ENCODE measurements around the gene SIGMAR1. TPM values are rescaled to one million over a fixed set of nuclear protein-coding genes. Genes with fewer than 3 reads are reported as not detected.

SIGMAR1 gene
- total and polyA plus RNA-seq, 2 of the 8 experiments (the other 6 are each of a cell fraction or from before 2014, with no cell fraction given) = 84.2 to 134 TPM

DNA sequence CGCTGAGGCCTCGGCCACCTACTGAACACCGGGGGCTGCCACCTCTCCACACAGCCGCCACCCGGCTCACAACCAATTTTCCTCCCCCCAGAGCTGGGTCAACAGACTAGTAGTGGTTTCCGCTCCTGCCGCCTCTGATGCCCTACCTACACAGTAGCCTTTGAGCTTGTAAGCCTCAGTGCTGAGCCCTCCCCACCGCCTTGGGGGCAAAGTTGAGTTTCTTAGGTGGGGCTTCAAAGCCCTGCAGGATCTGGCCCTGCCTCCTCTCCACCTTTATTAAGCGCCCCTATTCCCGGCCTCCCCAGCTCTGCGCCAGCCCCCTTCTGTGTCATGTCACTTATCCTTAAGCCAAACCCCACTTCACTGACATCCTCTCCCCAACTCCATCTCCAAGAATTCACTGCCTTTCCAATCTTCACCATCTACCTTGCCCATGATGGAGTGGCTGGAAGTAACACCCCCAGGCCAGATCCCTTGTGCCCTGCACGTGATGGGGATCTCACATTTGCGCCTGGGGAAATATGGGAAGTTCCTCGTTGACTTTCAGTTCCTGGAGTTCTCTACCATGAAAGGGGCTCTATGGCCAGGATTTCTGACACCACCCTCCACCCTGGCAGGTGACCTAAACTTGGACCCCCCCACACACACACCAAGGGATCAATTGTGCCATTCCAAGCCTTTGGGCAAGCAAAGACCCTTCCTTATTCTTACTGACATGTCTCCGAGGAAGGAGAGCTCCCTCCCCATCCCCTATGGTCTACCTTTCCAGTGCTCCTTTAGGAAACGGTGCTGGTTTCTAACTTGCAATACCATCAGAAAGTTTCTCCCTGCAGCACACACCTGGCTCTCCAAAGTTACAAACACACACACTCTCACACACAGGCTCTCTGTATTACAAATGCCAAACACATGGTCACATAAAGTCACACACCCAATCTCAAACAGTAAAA lies 45.4 kb downstream of the SIGMAR1 start:
- CTCF ChIA-PET (ENCODE audit: partially characterized antibody) = interaction anchor here (0.5 to 11.5 kb wide), 55 partner anchors 9 to 460 kb away, joined by 3 to 214 read pairs (median 5); partner anchors contain the start of genes ARID3C and RPP25L
- POLR2A ChIA-PET (ENCODE audit: partially characterized antibody) = interaction anchor here (0.7 to 2.7 kb wide), 13 partner anchors 9 to 135 kb away, joined by 3 to 36 read pairs (median 4); partner anchors contain the start of genes ARID3C and IL11RA
- Histone ChIP-seq H2AK5ac (ENCODE audit: low read depth, low read length) (no peak overlapping the region), H4K91ac (replicated peaks; ENCODE audit: insufficient read length, low read length) (no peak overlapping the region), H2BK12ac (ENCODE audit: low read depth, low read length) (peak overlapping the region; percentile 60; the same call in 1 of the 2 replicates), H3K4me2 (ENCODE audit: insufficient read depth in 1 of 2, low read depth in 2 of 2, low read length in 2 of 2) (peak overlapping the region; percentile 80 to 85), H2BK20ac (ENCODE audit: low read length) (peak overlapping the region; percentile 48; the same call in 1 of the 2 replicates), H4K8ac (ENCODE audit: extremely low read depth, insufficient read depth, low read length) (no peak overlapping the region), H3K14ac (ENCODE audit: insufficient read length) (no peak overlapping the region), H4K20me1 (replicated peaks in 1 of 2; ENCODE audit: control insufficient read depth in 1 of 2, insufficient read depth in 2 of 2, low read length in 2 of 2) (peaks cover 8 to 11% of the 10 kb centered on the region in 2 experiments), H2BK120ac (replicated peaks; ENCODE audit: low read depth, low read length) (no peak overlapping the region), H3K4ac (replicated peaks; ENCODE audit: insufficient read length, low read depth, low read length) (no peak overlapping the region), H3K4me3 (ENCODE audit: extremely low read depth in 1 of 4, insufficient read depth in 2 of 4, low read depth in 3 of 4, low read length in 4 of 4) (peak overlapping the region in 2 of 4 experiments; percentile 14 to 41; a peak in 4 of 8 replicates), H3K56ac (replicated peaks; ENCODE audit: insufficient read length, low read depth, low read length) (no peak overlapping the region), H4K5ac (ENCODE audit: insufficient read length, low read depth, low read length) (no peak overlapping the region), H3K23me2 (ENCODE audit: low read depth, low read length) (peaks cover 15% of the 10 kb centered on the region), H3K36me3 (ENCODE audit: control insufficient read depth in 2 of 4, insufficient read depth in 4 of 4, low read length in 3 of 4) (peaks cover 0 to 9% (median 0%) of the 10 kb centered on the region in 4 experiments; a peak in 1 of 8 replicates), H3K27me3 (replicated peaks in 1 of 4; ENCODE audit: control insufficient read depth in 3 of 4, extremely low read depth in 1 of 4, insufficient read depth in 3 of 4, low read length in 3 of 4) (peaks cover 59 to 72% (median 67%) of the 10 kb centered on the region in 4 experiments), H2BK15ac (ENCODE audit: low read length) (no peak overlapping the region), H2BK5ac (ENCODE audit: low read depth, low read length) (no peak overlapping the region), H3K27ac (ENCODE audit: low read depth, low read length) (no peak overlapping the region), H3K79me1 (ENCODE audit: low read depth, low read length) (no peaks in the 10 kb centered on the region), H3K18ac (ENCODE audit: extremely low read depth, low read length) (peak overlapping the region; percentile 71; the same call in 1 of the 2 replicates), H3K79me2 (ENCODE audit: control insufficient read depth in 1 of 2, insufficient read depth in 2 of 2, low read length in 2 of 2) (no peaks in the 10 kb centered on the region), H2AFZ (ENCODE audit: low read length) (no peak overlapping the region), H3K9me3 (ENCODE audit: insufficient read depth in 2 of 2, low read depth in 1 of 2, low read length in 1 of 2) (peaks cover 0 to 3% of the 10 kb centered on the region in 2 experiments; a peak in 1 of 4 replicates), H3K9ac (replicated peaks in 1 of 4; ENCODE audit: extremely low read depth in 1 of 4, low read depth in 3 of 4, low read length in 3 of 4) (no peak overlapping the region), H3K4me1 (replicated peaks in 1 of 4; ENCODE audit: control insufficient read depth in 3 of 4, insufficient read depth in 4 of 4, low read length in 3 of 4) (peaks cover 4 to 26% (median 16%) of the 10 kb centered on the region in 4 experiments; a peak in 6 of 7 replicates), H3K23ac (ENCODE audit: insufficient read length) (no peak overlapping the region)
- no peak for DNase-seq (ENCODE audit: low read depth in 1 of 2, low spot score in 2 of 2)
- FAIRE-seq = no peak
- WGBS, 2 experiments (ENCODE audit: extremely low coverage in 1 of 2, insufficient coverage in 1 of 2, insufficient read length in 1 of 2, insufficient replicate concordance in 2 of 2, low coverage in 1 of 2, low lambda C conversion rate in 2 of 2, missing lambda C conversion rate in 1 of 2) = 19% methylated on average over 14 of the region's 16 CpGs; no CpG with 5 or more reads in 1 of the 2 experiments
